NCI-H510A treated with DMSO at 0.1 percent for 48 hours (cell line): ENCODE data around the gene RPL28.
A peak's percentile ranks its signal among the peaks of the same experiment; 100 is the strongest.

Source experiments
- DNase-seq: peaks from one replicate; lab custom pipeline; 2025; lab: John Stamatoyannopoulos, UW

The RPL28 gene

DNA sequence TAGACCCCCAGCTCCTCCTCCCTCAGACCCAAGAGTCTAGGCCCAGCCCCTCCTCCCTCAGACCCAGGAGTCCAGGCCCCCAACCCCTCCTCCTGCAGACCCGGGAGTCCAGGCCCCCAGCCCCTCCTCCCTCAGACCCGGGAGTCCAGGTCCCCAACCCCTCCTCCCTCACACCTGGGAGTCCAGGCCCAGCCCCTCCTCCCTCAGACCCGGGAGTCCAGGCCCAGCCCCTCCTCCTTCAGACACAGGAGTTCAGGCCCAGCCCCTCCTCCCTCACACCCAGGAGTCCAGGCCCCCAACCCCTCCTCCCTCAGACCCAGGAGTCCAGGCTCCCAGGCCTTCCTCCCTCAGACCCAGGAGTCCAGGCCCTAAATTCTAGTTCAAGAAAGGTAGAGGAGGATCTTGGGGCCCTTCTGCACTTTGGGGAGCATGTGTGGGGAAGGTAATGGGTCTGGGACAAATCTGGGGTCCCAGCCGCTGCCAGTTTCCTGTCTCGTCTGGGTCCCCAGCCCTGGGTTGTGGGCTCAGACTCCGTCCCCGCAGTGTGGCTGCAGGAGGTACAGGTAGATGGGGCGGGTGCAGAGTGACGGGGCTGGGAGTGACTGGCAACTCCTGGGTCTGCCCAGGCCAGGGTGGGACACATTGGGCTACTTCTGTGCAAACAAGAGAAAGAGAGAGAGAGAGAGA is 12.3 kb upstream of the RPL28 start:
- DNase-seq, result no peak

DNA sequence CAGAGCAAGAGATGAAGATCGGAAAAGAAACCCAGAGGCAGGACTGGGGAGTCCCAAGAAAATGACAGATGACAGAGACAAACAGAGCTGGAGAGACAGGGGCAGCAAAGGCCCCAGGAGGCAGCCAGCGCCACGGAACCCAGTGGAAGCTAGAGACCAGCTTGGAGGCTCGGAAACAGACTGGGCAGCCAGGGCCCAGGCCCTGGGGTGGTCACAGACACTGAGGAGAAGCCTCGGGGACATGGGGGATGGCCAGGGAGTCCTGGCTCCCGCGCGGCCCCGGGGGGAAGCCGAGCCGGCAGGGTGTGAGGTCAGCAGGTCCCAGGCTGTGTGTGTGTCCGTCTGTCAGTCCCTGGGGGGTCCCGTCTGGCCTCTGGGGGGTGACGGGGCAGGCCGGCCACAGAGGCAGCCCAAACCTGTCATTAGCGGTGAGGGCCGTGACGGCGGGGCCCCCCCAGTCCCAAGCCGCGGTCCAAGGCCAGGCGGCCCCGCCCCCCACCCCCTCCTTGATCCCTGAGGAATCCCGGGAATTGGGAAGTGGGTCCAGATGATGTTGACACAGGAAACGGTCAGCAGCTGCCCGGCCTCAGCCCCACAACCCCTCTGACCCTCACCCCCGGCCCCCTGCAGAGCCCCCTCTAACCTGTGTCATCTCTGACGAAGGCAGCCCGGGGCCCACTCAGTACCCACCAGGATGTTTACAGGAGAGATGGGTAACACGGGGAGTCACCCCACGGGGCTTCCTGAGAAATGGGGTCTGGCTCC is 11.6 kb upstream of the RPL28 start:
- no peak for DNase-seq

DNA sequence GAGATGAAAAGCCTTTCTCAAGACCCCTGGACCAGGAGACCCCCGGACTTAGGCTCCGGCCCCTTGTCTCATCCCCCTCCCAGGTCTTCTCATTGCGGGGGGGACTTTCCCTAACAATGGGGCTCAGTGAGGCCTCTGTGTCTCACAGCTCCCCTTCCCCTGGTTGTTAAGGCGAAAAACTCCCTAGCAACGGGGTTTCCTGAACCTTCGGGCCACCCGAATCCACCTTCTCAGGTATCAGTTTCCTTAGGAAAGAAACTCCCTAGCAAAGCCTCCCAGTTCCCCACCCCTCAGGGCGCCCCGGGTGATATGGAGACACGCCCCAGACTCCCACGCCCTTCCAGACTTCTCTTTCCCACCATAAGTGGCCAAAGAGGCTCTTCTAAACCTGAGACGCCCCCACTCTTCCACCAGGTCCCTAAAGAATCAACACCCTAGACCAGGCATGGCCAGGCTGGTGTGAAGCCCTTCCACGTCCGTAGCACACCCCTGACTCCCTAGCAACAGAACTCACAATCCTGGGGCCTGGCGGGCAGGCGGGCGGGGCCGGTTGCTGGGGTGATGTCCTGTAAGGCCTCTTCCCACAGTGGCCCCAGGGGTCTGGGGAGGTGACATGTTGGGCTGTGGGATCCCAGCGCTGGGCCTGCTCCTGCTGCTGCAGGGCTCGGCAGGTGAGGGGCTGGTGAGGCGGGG is 9.3 kb upstream of the RPL28 start, which contains the start of gene TMEM190:
TSS of gene TMEM190 (plus strand) at position 586 of the 693 bp plus-strand sequence. CDS start at position 614, 28 bp downstream.
- no peak for DNase-seq

DNA sequence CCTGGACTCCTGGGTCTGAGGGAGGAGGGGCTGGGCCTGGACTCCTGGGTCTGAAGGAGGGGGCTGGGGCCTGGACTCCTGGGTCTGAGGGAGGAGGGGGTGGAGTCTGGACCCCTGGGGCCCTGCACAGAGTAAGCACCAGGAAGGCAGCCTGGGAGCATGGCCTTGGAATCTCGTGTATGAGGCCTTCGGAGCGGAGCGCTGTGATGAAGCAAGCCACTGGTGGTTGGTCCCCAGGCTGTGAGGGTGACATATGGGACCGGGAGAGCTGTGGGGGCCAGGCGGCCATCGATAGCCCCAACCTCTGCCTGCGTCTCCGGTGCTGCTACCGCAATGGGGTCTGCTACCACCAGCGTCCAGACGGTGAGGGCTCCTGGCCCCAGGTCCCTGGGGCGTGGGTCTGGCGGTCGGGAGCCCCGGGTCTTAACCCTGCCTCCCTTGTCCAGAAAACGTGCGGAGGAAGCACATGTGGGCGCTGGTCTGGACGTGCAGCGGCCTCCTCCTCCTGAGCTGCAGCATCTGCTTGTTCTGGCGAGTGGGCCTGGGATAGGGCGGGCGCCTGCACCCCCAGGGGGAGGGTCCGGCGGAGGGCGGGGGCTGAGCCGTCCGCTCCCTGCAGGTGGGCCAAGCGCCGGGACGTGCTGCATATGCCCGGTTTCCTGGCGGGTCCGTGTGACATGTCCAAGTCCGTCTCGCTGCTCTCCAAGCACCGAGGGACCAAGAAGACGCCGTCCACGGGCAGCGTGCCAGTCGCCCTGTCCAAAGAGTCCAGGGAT is 8.2 kb upstream of the RPL28 start:
- DNase-seq, result no peak

DNA sequence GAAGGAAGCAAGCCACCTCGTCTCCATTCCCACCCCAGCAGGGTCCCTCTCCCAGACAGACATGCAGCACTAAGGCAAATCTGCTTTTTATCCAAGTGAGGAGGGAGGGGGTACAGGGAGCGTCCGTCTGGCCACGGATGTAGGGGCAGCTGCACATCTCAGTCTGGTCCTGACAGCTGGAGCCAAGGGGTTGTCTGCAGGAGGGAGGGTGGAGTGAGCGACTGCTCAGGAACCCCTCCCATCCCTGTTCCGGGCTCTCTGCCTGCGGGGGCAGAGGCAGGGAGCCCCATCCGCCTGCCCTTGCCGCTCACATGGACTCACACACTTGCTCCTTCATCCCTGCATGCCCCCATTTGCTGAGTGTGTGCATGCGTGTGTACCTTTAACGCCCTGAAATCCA is 6.6 kb upstream of the RPL28 start:
- DNase-seq, result no peak

GRCh38 chr19:55382013-55382412 is 3.7 kb upstream of the RPL28 start:
- no peak for DNase-seq

DNA sequence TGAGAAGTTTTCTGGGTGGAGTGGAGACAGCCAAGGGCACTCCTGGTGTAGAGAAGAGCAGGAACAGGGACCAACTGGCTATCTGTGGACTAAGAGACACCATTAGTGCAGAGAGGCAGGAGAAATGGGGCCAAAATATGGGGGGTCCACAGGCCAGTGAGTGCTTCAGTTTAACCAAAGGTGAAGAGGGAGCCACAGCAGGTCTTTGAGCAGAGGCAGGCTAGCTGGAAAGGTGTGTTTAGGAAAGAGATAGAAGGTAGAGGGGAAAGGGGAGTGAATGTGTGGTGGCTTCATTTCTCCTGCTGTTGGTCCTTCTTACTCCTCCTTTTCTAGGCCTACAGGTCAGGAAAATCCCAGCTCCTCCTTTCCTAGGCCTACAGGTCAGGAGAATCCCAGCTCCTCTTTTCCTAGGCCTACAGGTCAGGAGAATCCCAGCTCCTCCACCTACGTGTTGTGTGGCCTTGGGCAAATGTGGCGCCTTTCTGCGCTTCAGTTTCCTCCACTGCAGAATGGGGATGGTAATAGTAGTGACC is 3.1 kb upstream of the RPL28 start:
- DNase-seq, result no peak

- peak; percentile 54 for DNase-seq
Observed at GRCh38 chr19:55383279-55384130, 2.2 kb upstream of the RPL28 start.

DNA sequence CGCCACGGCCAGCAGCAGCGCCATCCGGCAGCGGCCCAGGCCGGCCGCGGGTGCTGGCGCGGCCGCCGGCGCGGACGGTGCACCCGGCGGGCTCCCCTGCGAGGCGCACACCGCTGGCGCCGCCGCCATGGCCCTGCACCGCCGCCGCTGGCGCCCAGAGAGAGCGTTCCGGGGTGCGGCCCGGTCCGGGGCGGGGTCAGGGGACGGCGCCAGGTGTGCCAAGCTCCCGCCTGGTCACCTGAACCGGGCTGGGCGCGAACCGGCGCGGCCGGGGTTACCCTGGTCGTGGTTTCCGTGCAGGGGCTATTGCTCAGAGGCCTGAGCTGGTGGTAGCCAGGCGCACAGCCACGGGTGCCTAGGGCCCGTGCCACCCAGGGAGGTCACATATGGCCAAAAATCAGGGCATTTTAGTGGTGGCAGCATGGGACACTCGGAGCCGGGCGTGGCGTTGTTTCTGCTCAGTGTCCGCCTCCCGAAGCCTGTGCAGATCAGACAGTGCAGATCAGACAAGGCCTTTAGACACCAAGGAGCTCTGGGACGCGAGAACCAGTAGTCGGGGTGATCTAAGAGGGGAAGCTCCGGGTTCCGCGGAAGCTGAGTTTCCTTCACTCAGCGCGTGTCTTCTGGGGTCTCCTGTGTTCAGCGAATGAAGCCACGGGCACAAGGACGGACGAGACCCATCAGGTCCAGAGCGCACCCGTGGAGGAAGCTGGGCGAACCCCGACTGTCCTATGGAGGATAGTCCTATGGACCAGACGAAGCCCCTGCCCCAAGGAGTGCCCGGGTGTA is 1.4 kb upstream of the RPL28 start, which contains the start of gene TMEM238:
TSS of gene TMEM238 (minus strand) at position 162 of the 789 bp plus-strand sequence. CDS start at position 129, 33 bp downstream.
- DNase-seq, result peak; percentile 48

- peak; percentile 98 for DNase-seq
Observed at GRCh38 chr19:55384920-55385723, 610 bp upstream of the RPL28 start.

- no peak for DNase-seq
Observed at GRCh38 chr19:55386493-55386971, 800 bp downstream of the RPL28 start.

GRCh38 chr19:55387736-55388497 is 2.2 kb downstream of the RPL28 start:
- DNase-seq, result no peak

GRCh38 chr19:55389386-55390317 is 3.9 kb downstream of the RPL28 start:
- no peak for DNase-seq

DNA sequence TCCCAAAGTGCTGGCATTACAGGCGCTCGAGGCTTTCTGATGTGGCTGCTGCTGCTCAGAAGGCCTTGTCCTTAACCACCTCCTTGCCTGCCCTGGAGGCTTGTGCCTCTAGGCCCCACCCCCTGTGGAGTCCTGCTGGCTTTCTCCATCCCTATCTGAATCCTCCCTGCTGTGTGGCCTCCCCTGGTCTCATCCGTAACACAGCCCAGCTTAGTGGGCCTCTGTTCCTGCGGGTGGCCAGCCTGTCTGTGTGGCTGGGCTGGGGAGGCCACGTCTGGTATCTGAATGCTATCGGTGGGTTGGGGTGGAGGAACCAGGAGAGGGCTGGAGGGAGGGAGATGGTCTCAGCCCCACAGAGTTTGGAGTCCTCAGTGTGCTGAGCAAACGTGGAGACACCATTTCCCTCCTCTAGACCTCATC is 4.7 kb downstream of the RPL28 start:
- no peak for DNase-seq

- DNase-seq, result no peak
Observed at GRCh38 chr19:55391191-55391670, 5.5 kb downstream of the RPL28 start.

GRCh38 chr19:55391702-55392615 is 6.2 kb downstream of the RPL28 start:
- no peak for DNase-seq
